GM12878 (cell line): Measurements from ENCODE around the gene TP53BP1. TPM values are rescaled to one million over a fixed set of nuclear protein-coding genes. Genes with fewer than 3 reads are reported as not detected.

ENCODE experiments used
- ATAC-seq: fragments of 200-7000 bp; cut with Tn5 transposase; 3 replicates; pipeline ENCODE4 v1.9.1; 2020; ENCODE audit warnings: mild to moderate bottlenecking, moderate library complexity
- BruUV-seq: library from RNA; stranded (reverse); fragments of 400-500 nt; replicated peaks from 2 replicates; lab custom pipeline; 2021; lab: Mats Ljungman, UMichigan
- CTCF ChIA-PET: fragments of 300-600 bp; sonication (Branson Sonifier 250); formaldehyde crosslinking; extraction: SDS; loops from one replicate; lab custom pipeline; 2021; ENCODE audit warnings: inconsistent platforms; lab: Yijun Ruan, JAX
- POLR2A ChIA-PET: fragments of 350-600 bp; formaldehyde crosslinking; extraction: SDS; loops from one replicate; lab custom pipeline; 2021; ENCODE audit warnings: inconsistent platforms; lab: Charles Lee
- RAD21 ChIA-PET: fragments of 300-600 bp; sonication (Branson Sonifier 250); formaldehyde crosslinking; loops from one replicate; lab custom pipeline; 2023; ENCODE audit warnings: antibody characterized with exemption; ENCODE audit not compliant: unreplicated experiment; lab: Charles Lee
- SMC1A ChIA-PET: fragments of 300-600 bp; sonication (Branson Sonifier 250); formaldehyde crosslinking; loops from one replicate; lab custom pipeline; 2023; ENCODE audit not compliant: unreplicated experiment, uncharacterized antibody; lab: Charles Lee
- DNase-seq: peaks from one replicate; pipeline ENCODE4 v3.0.0-alpha.2; 2011; ENCODE audit warnings: low read depth, low spot score
- FAIRE-seq: peaks from 3 replicates; lab custom pipeline; 2011; peaks lifted over from hg19 to GRCh38; lab: Jason Lieb, UNC
- H2AFZ ChIP-seq: 2 replicates; pipeline ENCODE4 v1.6.0; 2011; ENCODE audit warnings: low read depth, low read length, control low read depth; ENCODE audit not compliant: control insufficient read depth
- H3K27ac ChIP-seq: 2 replicates; pipeline ENCODE4 v1.5.1; 2011; ENCODE audit warnings: control low read depth; ENCODE audit not compliant: control insufficient read depth, insufficient read depth
- H3K27me3 ChIP-seq, 2 experiments: replicated peaks in 1 of 2; 2 replicates each; pipeline versions ENCODE4 v1.6.0 to v1.6.1; 2011; ENCODE audit warnings: low read length in 1 of 2; ENCODE audit not compliant: control insufficient read depth in 2 of 2, insufficient read depth in 2 of 2
- H3K36me3 ChIP-seq, 2 experiments: 2 replicates each; pipeline ENCODE4 v1.5.1; 2011; ENCODE audit warnings: low read length in 1 of 2; ENCODE audit not compliant: control insufficient read depth in 2 of 2, insufficient read depth in 2 of 2
- H3K4me1 ChIP-seq: 2 replicates; pipeline ENCODE4 v1.6.1; 2011; ENCODE audit warnings: mild to moderate bottlenecking, low read length, moderate library complexity, mixed read lengths; ENCODE audit not compliant: control insufficient read depth, insufficient read depth
- H3K4me2 ChIP-seq: 2 replicates; pipeline ENCODE4 v1.6.0; 2011; ENCODE audit warnings: control low read depth; ENCODE audit not compliant: control insufficient read depth, insufficient read depth
- H3K4me3 ChIP-seq: fragments of 200-600 bp; sonication (generic); 2 replicates; pipeline ENCODE4 v1.5.1; 2016
- H3K79me2 ChIP-seq: 2 replicates; pipeline ENCODE4 v1.6.0; 2011; ENCODE audit warnings: low read length; ENCODE audit not compliant: control insufficient read depth, insufficient read depth
- H3K9ac ChIP-seq: 2 replicates; pipeline ENCODE4 v1.8.0; 2011; ENCODE audit warnings: low read length, control low read depth, mixed read lengths; ENCODE audit not compliant: control insufficient read depth, insufficient read depth
- H3K9me3 ChIP-seq: replicated peaks from 3 replicates; pipeline ENCODE4 v1.5.1; 2011; ENCODE audit warnings: mild to moderate bottlenecking, low read length; ENCODE audit not compliant: control insufficient read depth, insufficient read depth
- H4K20me1 ChIP-seq: 2 replicates; pipeline ENCODE4 v1.6.0; 2011; ENCODE audit not compliant: control insufficient read depth, insufficient read depth
- BMI1 ChIP-seq: fragments of 450-650 bp; IDR thresholded peaks from 2 replicates; pipeline ENCODE4 v1.6.1; 2016; ENCODE audit warnings: mild to moderate bottlenecking, moderate library complexity, borderline replicate concordance
- CBX5 ChIP-seq: sonication (generic); IDR thresholded peaks from 2 replicates; pipeline ENCODE4 v1.6.1; 2016; ENCODE audit warnings: low read depth, moderate library complexity, mild to moderate bottlenecking, inconsistent platforms
- EZH2 ChIP-seq: IDR thresholded peaks from 2 replicates; pipeline ENCODE4 v1.6.1; 2012; ENCODE audit warnings: low read depth, mild to moderate bottlenecking, control low read depth, inconsistent platforms, low read length, borderline replicate concordance; ENCODE audit not compliant: control insufficient read depth
- GABPA ChIP-seq: IDR thresholded peaks from 2 replicates; pipeline ENCODE4 v1.6.1; 2014; ENCODE audit warnings: antibody characterized with exemption, low read depth, mild to moderate bottlenecking, inconsistent platforms
- MYB ChIP-seq: fragments of 150-350 bp; IDR thresholded peaks from 2 replicates; pipeline ENCODE4 v1.6.1; 2014; ENCODE audit warnings: mild to moderate bottlenecking, low read depth, low read length, borderline replicate concordance
- NFYA ChIP-seq: IDR thresholded peaks from 2 replicates; pipeline ENCODE4 v1.6.1; 2011; ENCODE audit warnings: low read depth, mild to moderate bottlenecking, low read length, improper control_type of control experiment, borderline replicate concordance
- SMAD1 ChIP-seq: fragments of 450-650 bp; IDR thresholded peaks from 2 replicates; pipeline ENCODE4 v1.6.1; 2018; ENCODE audit warnings: mild to moderate bottlenecking, low read depth; ENCODE audit not compliant: partially characterized antibody
- SRF ChIP-seq, 2 experiments: IDR thresholded peaks; 2 replicates each; pipeline ENCODE4 v1.6.1; 2011; ENCODE audit warnings: low read depth in 2 of 2, low read length in 2 of 2, mild to moderate bottlenecking in 1 of 2, moderate library complexity in 1 of 2
- YBX1 ChIP-seq: fragments of 450-650 bp; IDR thresholded peaks from 2 replicates; pipeline ENCODE4 v1.6.1; 2016; ENCODE audit warnings: antibody characterized with exemption
- WGBS: methylation state at CpG from one replicate; pipeline ENCODE4 v1.1.6; 2016; ENCODE audit warnings: low lambda C conversion rate; ENCODE audit not compliant: insufficient replicate concordance, insufficient coverage; ENCODE audit errors: missing lambda C conversion rate; 5-methylcytosine and 5-hydroxymethylcytosine counted together
- in situ Hi-C: fragments of 300-500 bp; cut with MboI; formaldehyde crosslinking; loops from 9 replicates; pipeline ENCODE4 v1.14.3; 2018; ENCODE audit warnings: mixed read lengths
- intact Hi-C: fragments of 100-400 bp; cut with micrococcal nuclease; formaldehyde crosslinking; loops from one replicate; pipeline ENCODE4 v1.14.2; 2022; ENCODE audit not compliant: unreplicated experiment
- polyA plus RNA-seq, 11 experiments: library from polyadenylated mRNA; depleted of rRNA in 4 of 11; unstranded in 6 of 11; stranded (reverse) in 5 of 11; fragments of >200 nt; fragmentation: Nextera tagmentation in 4 of 11; fragmentation: Illumina TruSeq in 1 of 11; extraction: Ambion mirVana in 4 of 11; extraction: Trizol in 1 of 11; gene quantifications; 1 replicate in 1 of 11; 2 replicates in 10 of 11; pipeline versions ENCODE4 v1.2.1 to v1.2.3, GENCODE V29; 2011 to 2016; ENCODE audit warnings: inconsistent platforms in 2 of 11, missing spikeins in 2 of 11, low read depth in 1 of 11
- total RNA-seq, 4 experiments: library from RNA; depleted of rRNA in 3 of 4; stranded (reverse); fragments of >200 nt in 3 of 4; fragmentation: Illumina TruSeq in 1 of 4; extraction: Trizol in 1 of 4; gene quantifications; 2 replicates each; pipeline versions ENCODE4 v1.2.1 to v1.2.3, GENCODE V29; 2013 to 2021

TP53BP1 gene
- total and polyA plus RNA-seq, 10 of the 15 experiments (the other 5 are each of a cell fraction or from before 2014, with no cell fraction given), result 6.2 to 50.2 (median 19.3) TPM

DNA sequence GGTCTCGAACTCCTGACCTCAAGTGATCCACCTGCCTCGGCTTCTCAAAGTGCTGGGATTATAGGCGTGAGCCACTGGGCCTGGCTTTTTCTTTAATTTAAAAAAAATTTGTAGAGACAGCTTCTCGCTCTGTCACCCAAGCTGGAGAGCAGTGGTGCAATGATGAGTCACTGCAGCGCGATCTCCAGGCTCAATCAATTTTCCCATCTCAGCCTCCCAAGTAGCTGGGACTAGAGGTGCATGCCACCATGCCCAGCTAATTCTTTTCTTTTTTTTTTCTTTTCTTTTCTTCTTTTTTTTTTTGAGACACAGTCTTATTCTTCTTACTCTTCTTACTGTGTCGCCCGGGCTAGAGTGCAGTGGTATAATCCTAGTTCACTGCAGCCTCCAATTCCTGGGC is 102.2 kb downstream of the TP53BP1 start:
- in situ Hi-C loops (no loop called here), intact Hi-C loops (no loop called here)
- Histone ChIP-seq H3K27me3 (no peaks in the 10 kb centered on the region), H3K4me3 (no peak overlapping the region), H3K4me1 (no peaks in the 10 kb centered on the region), H3K27ac (no peak overlapping the region), H2AFZ (no peak overlapping the region), H4K20me1 (no peaks in the 10 kb centered on the region), H3K4me2 (no peak overlapping the region), H3K9me3 (no peaks in the 10 kb centered on the region), H3K79me2 (no peaks in the 10 kb centered on the region)
- DNase-seq (no peak), FAIRE-seq (no peak), ATAC-seq (no peak)
- POLR2A ChIA-PET, result interaction anchor here (0.6 to 1.2 kb wide), 3 partner anchors 9 to 25 kb away, joined by 3 to 4 read pairs (median 3); no protein-coding TSS in a partner anchor
- CTCF ChIA-PET, result interaction anchor here (1.3 to 2.4 kb wide), 3 partner anchors 15 to 123 kb away, joined by 4 to 14 read pairs (median 5); no protein-coding TSS in a partner anchor
- RAD21 ChIA-PET, result interaction anchor here (1.0 to 1.2 kb wide), 2 partner anchors 20 to 124 kb away, joined by 3 read pairs; no protein-coding TSS in a partner anchor
- over 99% methylated on average over 8 of the region's 8 CpGs for WGBS
- SMC1A ChIA-PET, result interaction anchor here (0.6 to 1.0 kb wide), 3 partner anchors 20 to 1287 kb away, joined by 3 to 4 read pairs (median 4); no protein-coding TSS in a partner anchor
- no TSS peak for BruUV-seq
- TF ChIP-seq CBX5, result no peak
- no peak for TF ChIP-seq EZH2
- no peak for TF ChIP-seq MYB
- TF ChIP-seq BMI1, result no peak
- TF ChIP-seq GABPA, result no peak
- TF ChIP-seq SRF (IDR thresholded peaks at IDR 0.05; ENCODE audit: low read depth in 2 of 2, low read length in 2 of 2), result no peak
- no peak for TF ChIP-seq NFYA
- no peak for TF ChIP-seq SMAD1
- no peak for TF ChIP-seq YBX1
- TF ChIP-seq, all 136 proteins: peak for 0
- Histone ChIP-seq H3K36me3 (peaks cover 6 to 10% of the 10 kb centered on the region in 2 experiments), H3K9ac (no peak overlapping the region)
